Transverse colon (tissue), 3 donors: ENCODE measurements around the gene ZBTB16.

Experiments
- EP300 ChIP-seq: sonication (generic); formaldehyde crosslinking; IDR thresholded peaks from one replicate; pipeline ENCODE4 v1.6.1; 2017; ENCODE audit warnings: antibody characterized with exemption, low read depth
- POLR2A ChIP-seq: fragments of 450-650 bp; IDR thresholded peaks from one replicate; pipeline ENCODE4 v1.6.1; 2016; ENCODE audit warnings: antibody characterized with exemption, mild to moderate bottlenecking, moderate library complexity
- POLR2AphosphoS5 ChIP-seq, 3 donors: sonication (generic); formaldehyde crosslinking; IDR thresholded peaks; one replicate each; pipeline ENCODE4 v1.6.1; 2016; ENCODE audit warnings: antibody characterized with exemption in 3 of 3

GRCh38 chr11:114279792-114280546 lies 220.5 kb downstream of the ZBTB16 start:
- TF ChIP-seq POLR2AphosphoS5 (IDR thresholded peaks at IDR 0.05): no peak
- TF ChIP-seq EP300: no peak
- no peak for TF ChIP-seq POLR2A
